Stimulated activated CD8-positive, alpha-beta memory T cell treated with anti-CD3 and anti-CD28 coated beads, Interleukin-7, amount 100 ng/mL, for 4 hours (primary cell): ENCODE results near the gene POLR2J.
"Not testable (repeated sequence)": the region's sequence is repeated elsewhere in the genome, so short reads cannot be mapped to it uniquely, and the experiment has no call there.

Experiments
- DNase-seq, 2 donors: peaks; one replicate each; pipeline ENCODE4 v3.0.0-alpha.2; 2020; ENCODE audit warnings: low read depth in 2 of 2

POLR2J gene

DNA sequence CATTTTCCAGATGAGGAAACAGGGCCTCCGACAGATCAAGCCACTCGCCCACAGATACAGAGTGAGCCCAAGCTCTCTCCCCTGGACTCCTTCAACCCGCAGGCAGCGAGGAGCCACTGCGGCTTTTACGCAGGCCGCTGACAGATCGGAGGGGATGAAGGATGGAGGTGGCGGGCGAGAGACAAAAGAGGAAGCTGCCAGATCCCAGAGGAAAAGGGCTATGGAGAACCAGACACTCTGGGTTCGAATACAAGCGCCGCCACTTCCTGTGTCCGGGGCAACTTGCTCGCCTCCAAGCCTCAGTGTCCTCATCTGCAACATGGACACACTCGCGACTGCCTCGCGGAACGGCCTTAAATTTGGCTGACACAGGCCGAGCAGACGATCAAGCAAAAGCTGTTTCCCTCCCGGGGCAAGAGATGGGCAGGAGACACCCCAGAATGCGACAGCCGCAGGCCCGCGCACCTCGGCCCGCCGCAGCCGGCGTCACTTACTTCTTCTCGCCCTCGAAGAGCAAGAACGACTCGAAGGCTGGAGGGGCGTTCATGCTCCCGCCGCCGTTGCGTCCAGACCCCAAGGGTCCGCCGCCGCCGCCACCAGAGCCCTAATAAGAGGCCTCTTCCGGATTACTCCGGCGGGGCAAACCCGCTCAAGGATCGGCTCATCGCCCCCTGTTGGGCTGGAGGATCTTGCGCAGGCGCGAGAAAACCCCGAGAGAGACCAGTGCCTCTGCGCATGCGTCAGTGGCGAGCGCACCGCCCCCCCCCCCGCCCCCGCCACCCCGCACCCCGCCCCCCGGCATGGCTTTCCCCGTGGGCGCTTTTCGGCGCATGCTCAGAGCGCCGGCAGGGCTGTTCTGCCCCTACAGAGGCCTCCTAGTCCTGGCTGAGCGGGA is at the start of gene POLR2J:
POLR2J (minus strand) TSS at position 609 of the 895 bp plus-strand sequence; CDS start at position 547, 62 bp downstream.
- peak; percentile 82 to 94 for DNase-seq

GRCh38 chr7:102527822-102528793 is 49.4 kb upstream of the POLR2J start:
- not testable (repeated sequence) for DNase-seq

DNA sequence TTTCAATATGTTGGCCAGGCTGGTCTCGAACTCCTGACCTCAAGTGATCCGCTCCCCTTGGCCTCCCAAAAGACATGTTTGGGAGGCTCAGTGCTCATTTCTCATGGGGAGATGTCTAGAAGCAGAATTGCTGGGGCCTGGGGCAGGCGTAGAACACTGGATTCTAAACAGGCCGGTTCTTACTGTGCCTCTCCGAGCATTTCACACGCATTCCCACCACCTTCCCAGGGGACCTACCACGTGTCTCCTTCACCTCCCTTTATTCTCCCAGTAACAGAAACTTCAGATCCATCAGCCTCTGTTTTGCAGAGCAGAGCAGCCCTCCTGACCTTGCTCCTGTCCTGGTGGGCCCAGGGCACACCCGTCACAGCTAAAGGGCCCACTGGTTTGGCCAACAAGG is 48.5 kb upstream of the POLR2J start:
- DNase-seq, result not testable (repeated sequence)

GRCh38 chr7:102524803-102525202 is 46.1 kb upstream of the POLR2J start:
- not testable (repeated sequence) for DNase-seq

- DNase-seq, result not testable (repeated sequence)
Observed at GRCh38 chr7:102520797-102521196, 42.1 kb upstream of the POLR2J start.

GRCh38 chr7:102517550-102518147 is 38.9 kb upstream of the POLR2J start, which contains the start of gene RASA4B:
Gene RASA4B (minus strand): TSS chr7:102517777. CDS start chr7:102517710, 67 bp downstream.
- DNase-seq, result not testable (repeated sequence)

DNA sequence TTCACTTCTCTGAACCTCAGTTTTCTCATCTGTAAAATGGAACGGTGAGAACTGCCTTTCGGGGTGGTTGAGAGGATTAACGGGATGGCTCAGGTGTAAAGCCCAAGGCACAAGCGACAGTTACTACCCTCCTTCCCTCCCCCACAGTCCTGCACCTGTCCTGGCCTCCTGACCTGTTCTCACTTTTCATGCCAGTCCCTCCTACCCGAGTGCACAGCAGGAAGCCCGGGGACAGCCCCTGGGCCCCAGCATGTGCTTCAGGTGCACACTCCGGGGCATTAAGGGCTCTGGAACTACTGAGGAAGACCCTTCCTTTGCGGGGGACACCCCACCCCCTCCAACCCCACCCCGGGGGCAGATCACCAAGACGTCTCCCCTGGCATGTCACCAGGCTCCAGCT is 38.2 kb upstream of the POLR2J start:
- not testable (repeated sequence) for DNase-seq

DNA sequence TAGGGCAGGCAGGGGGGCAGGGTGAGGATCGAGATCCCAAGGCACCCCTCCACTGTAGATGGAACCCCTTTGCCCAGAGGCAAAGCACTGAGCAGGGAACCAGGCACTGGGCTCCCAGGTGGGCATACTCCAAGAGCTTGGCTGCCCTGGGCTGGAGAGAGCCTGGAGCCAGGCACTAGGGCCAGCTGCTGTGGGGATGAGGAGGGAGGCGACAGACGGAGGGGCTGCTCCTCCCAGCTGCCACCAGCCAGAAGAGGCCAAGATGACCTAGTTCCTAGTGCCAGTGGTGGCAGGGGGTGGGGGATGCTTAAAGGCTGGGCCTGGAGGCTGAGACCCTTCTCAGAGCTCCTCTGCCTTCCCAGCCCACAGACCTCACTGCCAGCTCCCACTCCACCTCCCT is 37.2 kb upstream of the POLR2J start:
- not testable (repeated sequence) for DNase-seq

- not testable (repeated sequence) for DNase-seq
Observed at GRCh38 chr7:102514881-102515721, 36.4 kb upstream of the POLR2J start.

DNA sequence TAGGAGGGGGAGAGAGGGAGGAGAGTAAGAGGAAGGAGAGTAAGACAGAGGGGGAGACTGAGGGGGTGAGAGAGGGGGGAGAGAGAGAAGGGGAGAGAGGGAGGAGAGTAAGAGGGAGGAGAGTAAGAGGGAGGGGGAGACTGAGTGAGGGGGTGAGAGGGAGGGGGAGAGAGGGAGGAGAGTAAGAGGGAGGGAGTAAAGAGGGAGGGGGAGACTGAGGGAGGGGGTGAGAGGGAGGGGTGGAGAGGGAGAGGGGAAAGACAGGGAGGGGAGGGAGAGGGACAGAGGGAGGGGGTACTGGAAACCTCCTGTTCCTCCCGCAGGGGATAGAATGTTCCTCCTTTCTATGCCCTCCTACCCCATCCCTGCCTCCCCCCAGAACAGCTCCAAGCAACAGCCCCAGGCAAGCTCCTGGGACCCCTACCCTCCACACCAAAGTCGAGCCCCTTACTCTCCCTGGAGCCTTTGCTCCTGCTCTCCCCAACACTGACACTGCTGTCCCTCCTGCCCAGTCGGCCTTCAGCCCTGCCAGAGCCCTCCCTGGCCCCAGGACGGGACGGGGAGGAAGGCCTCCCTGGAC is 34.0 kb upstream of the POLR2J start:
- not testable (repeated sequence) for DNase-seq

- DNase-seq, result not testable (repeated sequence)
Observed at GRCh38 chr7:102511860-102512522, 33.3 kb upstream of the POLR2J start.

- DNase-seq, result not testable (repeated sequence)
Observed at GRCh38 chr7:102510575-102510974, 31.9 kb upstream of the POLR2J start.

- not testable (repeated sequence) for DNase-seq
Observed at GRCh38 chr7:102507410-102508088, 28.8 kb upstream of the POLR2J start.

DNA sequence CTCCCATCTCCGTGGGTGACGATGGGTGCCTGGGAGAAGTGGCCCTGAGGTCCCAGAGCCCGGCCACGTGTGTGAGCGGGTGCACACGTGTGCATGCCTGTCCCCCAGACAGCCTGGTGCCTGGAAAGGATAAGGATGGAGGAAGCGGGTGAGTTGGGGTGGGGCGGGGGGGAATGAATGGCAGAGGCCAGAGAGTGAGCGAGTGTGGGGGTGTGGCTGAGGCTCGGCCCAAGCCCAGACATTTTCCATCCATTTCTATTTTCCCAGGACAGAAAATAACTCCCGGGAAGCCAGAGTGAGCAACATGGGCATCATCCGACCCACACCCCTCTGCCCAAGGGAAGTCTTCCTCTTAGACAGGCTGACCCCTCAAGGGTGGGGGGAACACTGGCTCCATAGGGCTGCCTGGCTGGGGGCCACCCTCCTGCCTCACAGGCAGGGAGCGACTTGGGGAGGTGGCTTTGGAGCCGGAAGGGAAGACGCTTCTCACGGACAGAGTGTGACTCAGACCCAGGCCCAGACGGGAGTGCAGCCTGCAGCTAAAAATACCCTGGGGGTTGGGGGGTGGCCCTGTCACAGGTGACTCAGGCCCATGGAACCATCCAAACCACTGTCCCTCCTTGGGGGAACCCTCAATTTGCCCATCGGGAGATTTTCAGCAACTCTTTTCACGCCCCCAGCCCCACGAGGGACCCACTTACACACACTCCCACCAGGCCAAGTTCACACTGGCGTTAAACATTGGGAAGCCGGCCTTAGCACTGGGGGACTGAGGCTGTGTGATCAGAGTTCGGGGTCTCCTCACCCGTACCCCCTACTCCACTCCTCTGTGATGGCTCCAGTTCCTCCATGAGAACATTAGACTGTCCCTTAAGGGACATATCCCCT is 26.8 kb upstream of the POLR2J start:
- not testable (repeated sequence) for DNase-seq

DNA sequence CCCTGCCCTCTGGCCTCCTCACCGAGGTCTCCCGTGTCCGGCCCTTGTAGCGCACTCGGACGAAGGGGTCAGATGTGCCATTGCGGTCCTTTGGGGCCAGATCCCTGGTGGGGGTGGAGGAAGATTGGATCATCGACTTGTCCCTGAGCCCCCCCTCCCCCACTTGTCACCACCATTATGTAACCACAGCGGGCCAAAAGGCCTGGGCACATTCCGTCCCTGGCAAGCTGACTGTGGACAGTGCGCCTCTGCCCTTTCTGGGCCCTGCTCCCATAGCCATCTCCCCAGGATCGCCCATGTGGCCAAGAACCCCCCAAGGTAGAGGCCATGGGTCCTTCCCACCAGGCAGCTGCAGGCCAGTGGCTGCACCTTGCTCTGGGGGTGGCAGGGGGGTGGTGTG is 24.4 kb upstream of the POLR2J start:
- DNase-seq, result not testable (repeated sequence)

DNA sequence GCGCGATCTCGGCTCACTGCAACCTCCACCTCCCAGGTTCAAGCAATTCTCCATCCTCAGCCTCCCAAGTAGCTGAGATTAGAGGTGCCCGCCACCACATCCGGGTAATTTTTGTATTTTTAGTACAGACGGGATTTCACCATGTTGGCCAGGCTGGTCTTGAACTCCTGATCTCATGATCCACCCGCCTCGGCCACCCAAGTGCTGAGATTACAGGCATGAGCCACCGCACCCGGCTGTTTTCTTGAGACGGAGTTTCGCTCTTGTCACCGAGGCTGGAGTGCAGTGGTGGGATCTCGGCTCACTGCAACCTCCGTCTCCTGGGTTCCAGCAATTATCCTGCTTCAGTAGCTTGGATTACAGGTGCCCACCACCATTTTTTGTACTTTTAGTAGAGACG is 19.6 kb upstream of the POLR2J start:
- DNase-seq, result not testable (repeated sequence)

- not testable (repeated sequence) for DNase-seq
Observed at GRCh38 chr7:102497308-102497707, 18.6 kb upstream of the POLR2J start.

DNA sequence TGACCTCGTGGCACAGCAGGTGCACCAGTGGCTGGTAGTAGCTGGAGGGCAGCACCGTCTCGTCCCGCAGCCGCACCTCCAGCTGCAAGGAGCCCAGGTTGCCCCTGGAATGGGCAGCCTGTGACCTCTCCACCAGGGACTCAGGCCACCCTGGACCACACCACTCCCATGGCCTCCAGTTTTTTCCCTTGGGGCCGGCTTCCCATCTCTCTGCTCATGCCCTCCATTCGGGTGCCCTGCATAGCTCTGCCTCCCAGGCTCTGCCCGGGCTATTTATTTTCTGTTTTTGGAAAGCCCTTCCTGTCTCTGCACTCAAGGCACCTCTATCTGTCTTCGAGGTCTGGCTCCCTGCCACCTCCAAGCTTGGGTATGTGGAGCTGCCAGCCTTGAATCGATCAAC is 18.1 kb upstream of the POLR2J start:
- DNase-seq, result not testable (repeated sequence)
